ENCODE results near the gene NUP85.
A peak's percentile ranks its signal among the peaks of the same experiment; 100 is the strongest.

- peak in 1 of 3 donors; percentile 30 for TF ChIP-seq POLR2A (IDR thresholded peaks at IDR 0.05)
- TF ChIP-seq, protein P1, sequence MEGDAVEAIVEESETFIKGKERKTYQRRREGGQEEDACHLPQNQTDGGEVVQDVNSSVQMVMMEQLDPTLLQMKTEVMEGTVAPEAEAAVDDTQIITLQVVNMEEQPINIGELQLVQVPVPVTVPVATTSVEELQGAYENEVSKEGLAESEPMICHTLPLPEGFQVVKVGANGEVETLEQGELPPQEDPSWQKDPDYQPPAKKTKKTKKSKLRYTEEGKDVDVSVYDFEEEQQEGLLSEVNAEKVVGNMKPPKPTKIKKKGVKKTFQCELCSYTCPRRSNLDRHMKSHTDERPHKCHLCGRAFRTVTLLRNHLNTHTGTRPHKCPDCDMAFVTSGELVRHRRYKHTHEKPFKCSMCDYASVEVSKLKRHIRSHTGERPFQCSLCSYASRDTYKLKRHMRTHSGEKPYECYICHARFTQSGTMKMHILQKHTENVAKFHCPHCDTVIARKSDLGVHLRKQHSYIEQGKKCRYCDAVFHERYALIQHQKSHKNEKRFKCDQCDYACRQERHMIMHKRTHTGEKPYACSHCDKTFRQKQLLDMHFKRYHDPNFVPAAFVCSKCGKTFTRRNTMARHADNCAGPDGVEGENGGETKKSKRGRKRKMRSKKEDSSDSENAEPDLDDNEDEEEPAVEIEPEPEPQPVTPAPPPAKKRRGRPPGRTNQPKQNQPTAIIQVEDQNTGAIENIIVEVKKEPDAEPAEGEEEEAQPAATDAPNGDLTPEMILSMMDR (IDR thresholded peaks at IDR 0.05), result no peak
Observed at GRCh38 chr17:75270966-75271232, 65.4 kb downstream of the NUP85 start, which contains the start of gene MIF4GD.

Data from body of pancreas (tissue), 4 donors.